ENCODE measurements around the gene SLC39A11. TPM values are rescaled to one million over a fixed set of nuclear protein-coding genes. Genes with fewer than 3 reads are reported as not detected.
"Not testable (repeated sequence)": the region's sequence is repeated elsewhere in the genome, so short reads cannot be mapped to it uniquely, and the experiment has no call there.

SLC39A11 gene
- total RNA-seq, 3 donors from 2014 or later = 16.7 to 23.3 (median 20.1) TPM

- Mint-ChIP-seq H3K36me3 (ENCODE audit: insufficient read depth) (peaks cover 1% of the 10 kb centered on the region), H3K4me1 (ENCODE audit: low read depth) (peaks cover 12% of the 10 kb centered on the region), H3K27me3 (ENCODE audit: low read depth) (no peaks in the 10 kb centered on the region), H3K9me3 (no peaks in the 10 kb centered on the region), H3K4me3 (no peak overlapping the region)
- DNase-seq (no peak), ATAC-seq (no peak)
These were observed 82.1 kb downstream of the SLC39A11 start for GRCh38 chr17:73010414-73010813.

- H3K4me3 Mint-ChIP-seq = no peak overlapping the region
- peaks cover 6% of the 10 kb centered on the region for H3K36me3 Mint-ChIP-seq (ENCODE audit: insufficient read depth)
- H3K9me3 Mint-ChIP-seq = no peaks in the 10 kb centered on the region
These were observed 85.1 kb downstream of the SLC39A11 start for GRCh38 chr17:73007407-73007806.

GRCh38 chr17:73005360-73005759 lies 87.1 kb downstream of the SLC39A11 start:
- Mint-ChIP-seq H3K4me1 (ENCODE audit: low read depth) (no peaks in the 10 kb centered on the region), H3K36me3 (ENCODE audit: insufficient read depth) (peaks cover 6% of the 10 kb centered on the region), H3K9me3 (no peaks in the 10 kb centered on the region), H3K4me3 (no peak overlapping the region), H3K27me3 (ENCODE audit: low read depth) (no peaks in the 10 kb centered on the region)
- ATAC-seq (no peak), DNase-seq (no peak)

More at GRCh38 chr17:73007407-73007806, 85.1 kb downstream of the SLC39A11 start:
- ATAC-seq = no peak
- Mint-ChIP-seq H3K27me3 (ENCODE audit: low read depth) (no peaks in the 10 kb centered on the region), H3K4me1 (ENCODE audit: low read depth) (peaks cover 12% of the 10 kb centered on the region)
- DNase-seq = no peak

DNA sequence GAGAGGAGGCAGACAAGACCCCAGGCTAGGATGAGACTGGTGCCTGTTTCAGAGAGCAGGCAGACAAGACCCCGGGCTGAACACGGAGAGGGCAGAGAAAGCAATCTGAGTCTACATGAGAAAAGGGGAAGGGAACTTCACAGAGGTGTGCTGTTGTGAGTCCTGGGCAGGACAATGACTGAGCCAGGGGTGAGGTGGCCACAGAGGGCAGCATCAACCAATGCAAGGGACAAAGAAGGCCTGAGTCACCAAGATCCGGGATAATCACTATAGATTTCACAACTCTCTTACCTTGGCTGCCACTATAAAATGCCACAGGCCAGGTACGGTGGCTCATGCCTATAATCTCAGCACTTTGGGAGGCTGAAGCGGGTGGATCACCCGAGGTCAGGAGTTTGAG lies 89.0 kb downstream of the SLC39A11 start:
- Mint-ChIP-seq H3K4me3 (no peak overlapping the region), H3K27me3 (ENCODE audit: low read depth) (no peaks in the 10 kb centered on the region), H3K9me3 (no peaks in the 10 kb centered on the region), H3K4me1 (ENCODE audit: low read depth) (no peaks in the 10 kb centered on the region), H3K36me3 (ENCODE audit: insufficient read depth) (peaks cover 6% of the 10 kb centered on the region)
- ATAC-seq (no peak), DNase-seq (no peak)

DNA sequence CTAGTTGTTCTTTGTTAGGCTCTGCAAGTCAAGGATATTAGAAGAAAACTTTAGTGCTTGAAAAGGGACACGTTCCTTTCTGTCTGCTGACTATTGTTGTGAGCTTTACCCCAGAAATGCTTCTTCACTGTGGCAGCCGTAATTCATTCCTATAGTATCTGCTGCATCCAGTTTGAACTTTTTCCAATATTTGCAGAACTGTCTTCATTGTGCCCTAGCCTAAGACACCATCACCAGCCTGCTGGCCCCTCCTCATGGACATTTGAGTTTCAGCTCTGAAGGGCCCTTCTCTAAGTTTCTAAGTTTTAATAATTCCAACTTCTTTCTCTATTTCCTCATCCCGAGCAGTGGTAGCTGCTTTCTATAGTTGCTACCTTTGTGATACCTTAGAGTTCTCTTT lies 91.7 kb downstream of the SLC39A11 start:
- no peak for ATAC-seq
- no peaks in the 10 kb centered on the region for H3K4me1 Mint-ChIP-seq (ENCODE audit: low read depth)
- no peak for DNase-seq
- no peak overlapping the region for H3K4me3 Mint-ChIP-seq
- no peaks in the 10 kb centered on the region for H3K27me3 Mint-ChIP-seq (ENCODE audit: low read depth)
- no peaks in the 10 kb centered on the region for H3K9me3 Mint-ChIP-seq
- H3K36me3 Mint-ChIP-seq (ENCODE audit: insufficient read depth) = peaks cover 16% of the 10 kb centered on the region

- DNase-seq; H3K4me1 Mint-ChIP-seq (ENCODE audit: low read depth); H3K4me3 Mint-ChIP-seq; ATAC-seq; H3K27me3 Mint-ChIP-seq (ENCODE audit: low read depth); H3K9me3 Mint-ChIP-seq: not testable (repeated sequence)
- peaks cover 18% of the 10 kb centered on the region for H3K36me3 Mint-ChIP-seq (ENCODE audit: insufficient read depth)
These were observed 93.0 kb downstream of the SLC39A11 start for GRCh38 chr17:72999474-72999873.

DNA sequence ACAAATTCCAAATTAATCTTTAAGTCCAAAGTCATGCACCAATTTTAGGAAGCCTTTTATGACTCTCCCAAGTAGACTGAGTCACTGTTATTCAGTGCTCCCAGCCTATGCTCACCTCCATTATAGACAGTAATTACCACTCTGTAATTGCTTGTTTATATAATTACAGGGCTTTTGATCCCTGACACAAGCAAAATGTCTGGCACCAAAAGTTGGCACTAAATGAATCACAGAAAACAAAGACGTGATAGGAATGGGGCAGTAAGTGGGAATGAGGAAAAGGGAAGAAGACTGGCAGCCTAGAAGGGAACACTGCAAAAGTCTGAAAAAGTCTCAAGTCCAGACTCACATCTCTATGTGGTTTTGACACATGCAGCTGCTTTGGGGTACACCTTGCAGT lies 94.1 kb downstream of the SLC39A11 start:
- Mint-ChIP-seq H3K4me3 (no peak overlapping the region), H3K4me1 (ENCODE audit: low read depth) (peaks cover 6% of the 10 kb centered on the region), H3K9me3 (no peaks in the 10 kb centered on the region), H3K36me3 (ENCODE audit: insufficient read depth) (peaks cover 17% of the 10 kb centered on the region), H3K27me3 (ENCODE audit: low read depth) (no peaks in the 10 kb centered on the region)
- DNase-seq = no peak
- no peak for ATAC-seq

DNA sequence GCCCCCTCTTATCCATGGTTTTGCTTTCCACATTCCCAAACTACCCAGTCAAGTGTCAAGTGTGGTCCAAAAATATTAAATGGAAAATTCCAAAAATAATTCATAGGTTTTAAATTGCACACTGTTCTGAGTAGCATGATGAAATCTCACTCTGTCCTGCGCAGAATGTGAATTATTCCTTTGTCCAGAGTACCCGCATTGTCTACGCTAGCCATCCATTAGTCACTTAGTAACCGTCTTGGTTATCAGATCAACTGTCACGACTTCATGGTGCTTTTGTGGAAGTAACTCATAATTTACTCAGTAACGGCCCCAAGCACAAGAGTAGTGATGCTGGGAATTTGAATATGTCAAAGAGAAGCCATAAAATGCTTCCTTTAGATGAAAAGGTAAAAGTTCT lies 94.9 kb downstream of the SLC39A11 start:
- no peaks in the 10 kb centered on the region for H3K27me3 Mint-ChIP-seq (ENCODE audit: low read depth)
- no peak overlapping the region for H3K4me3 Mint-ChIP-seq
- H3K4me1 Mint-ChIP-seq (ENCODE audit: low read depth) = peaks cover 14% of the 10 kb centered on the region
- no peaks in the 10 kb centered on the region for H3K9me3 Mint-ChIP-seq
- no peak for ATAC-seq
- H3K36me3 Mint-ChIP-seq (ENCODE audit: insufficient read depth) = peaks cover 13% of the 10 kb centered on the region
- no peak for DNase-seq

DNA sequence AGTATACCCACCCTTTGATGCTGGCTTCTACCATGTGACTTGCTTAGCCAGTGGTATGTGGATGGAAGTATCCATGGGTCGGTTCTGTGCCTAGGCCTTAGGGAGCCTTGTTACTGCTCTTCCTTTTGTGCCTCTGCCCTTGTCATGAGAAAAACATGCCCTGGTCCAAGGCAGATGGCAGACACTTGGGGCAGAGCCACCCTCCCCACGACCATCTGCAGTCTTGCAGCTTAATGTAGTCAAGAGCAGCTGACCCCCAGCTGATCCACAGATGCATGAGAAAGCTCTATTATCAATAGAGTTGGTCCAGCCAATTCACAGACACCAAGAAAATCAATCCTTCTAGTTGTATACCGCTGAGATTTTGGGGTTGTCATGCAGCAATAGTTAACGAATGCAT lies 95.7 kb downstream of the SLC39A11 start:
- no peak for ATAC-seq
- Mint-ChIP-seq H3K4me1 (ENCODE audit: low read depth) (peaks cover 17% of the 10 kb centered on the region), H3K4me3 (no peak overlapping the region), H3K36me3 (ENCODE audit: insufficient read depth) (peaks cover 13% of the 10 kb centered on the region), H3K27me3 (ENCODE audit: low read depth) (no peaks in the 10 kb centered on the region), H3K9me3 (no peaks in the 10 kb centered on the region)
- DNase-seq = no peak

- no peak overlapping the region for H3K4me3 Mint-ChIP-seq
- H3K9me3 Mint-ChIP-seq = no peaks in the 10 kb centered on the region
- DNase-seq (no peak), ATAC-seq (no peak)
- no peaks in the 10 kb centered on the region for H3K27me3 Mint-ChIP-seq (ENCODE audit: low read depth)
- peaks cover 17% of the 10 kb centered on the region for H3K4me1 Mint-ChIP-seq (ENCODE audit: low read depth)
- H3K36me3 Mint-ChIP-seq (ENCODE audit: insufficient read depth) = peaks cover 13% of the 10 kb centered on the region
These were observed 97.4 kb downstream of the SLC39A11 start for GRCh38 chr17:72995008-72995656.

DNA sequence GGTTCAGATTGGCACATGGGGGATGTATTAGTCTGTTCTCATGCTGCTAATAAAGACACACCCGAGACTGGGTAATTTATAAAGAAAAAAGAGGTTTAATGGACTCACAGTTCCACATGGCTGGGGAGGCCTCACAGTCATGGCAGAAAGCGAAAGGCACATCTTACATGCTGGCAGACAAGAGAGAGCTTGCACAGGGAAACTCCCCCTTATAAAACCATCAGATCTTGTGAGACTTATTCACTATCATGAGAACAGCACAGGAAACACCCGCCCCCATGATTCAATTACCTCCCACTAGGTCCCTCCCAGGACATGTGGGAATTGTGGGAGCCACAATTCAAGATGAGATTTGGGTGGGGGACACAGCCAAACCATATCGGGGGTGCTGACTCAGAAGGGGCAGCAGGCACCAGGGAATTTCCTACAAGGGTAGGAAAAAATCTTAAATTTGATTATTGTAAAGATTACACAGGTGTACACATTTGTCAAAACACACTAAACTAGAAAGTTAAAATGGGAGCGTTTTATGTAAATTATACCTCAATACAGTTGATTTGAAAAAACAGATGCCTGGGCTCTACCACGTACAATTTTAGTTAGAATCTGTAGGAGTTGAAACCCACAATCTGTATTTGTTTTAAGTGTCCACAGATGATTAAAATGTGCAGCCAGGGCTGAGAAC lies 99.6 kb downstream of the SLC39A11 start:
- H3K4me3 Mint-ChIP-seq; H3K27me3 Mint-ChIP-seq (ENCODE audit: low read depth); H3K9me3 Mint-ChIP-seq; DNase-seq: not testable (repeated sequence)
- ATAC-seq = peak; percentile 76 to 82
- H3K4me1 Mint-ChIP-seq (ENCODE audit: low read depth) = peaks cover 17% of the 10 kb centered on the region
- H3K36me3 Mint-ChIP-seq (ENCODE audit: insufficient read depth) = peaks cover 13% of the 10 kb centered on the region

- Mint-ChIP-seq H3K4me3 (no peak overlapping the region), H3K9me3 (no peaks in the 10 kb centered on the region), H3K4me1 (ENCODE audit: low read depth) (peaks cover 17% of the 10 kb centered on the region), H3K36me3 (ENCODE audit: insufficient read depth) (peaks cover 7% of the 10 kb centered on the region), H3K27me3 (ENCODE audit: low read depth) (no peaks in the 10 kb centered on the region)
- no peak for ATAC-seq
- DNase-seq = no peak
These were observed 100.8 kb downstream of the SLC39A11 start for GRCh38 chr17:72991651-72992050.

- H3K27me3 Mint-ChIP-seq (ENCODE audit: low read depth) = no peaks in the 10 kb centered on the region
- H3K9me3 Mint-ChIP-seq = no peaks in the 10 kb centered on the region
- no peak overlapping the region for H3K4me3 Mint-ChIP-seq
- H3K4me1 Mint-ChIP-seq (ENCODE audit: low read depth) = peaks cover 19% of the 10 kb centered on the region
- ATAC-seq (no peak), DNase-seq (no peak)
- peaks cover 2% of the 10 kb centered on the region for H3K36me3 Mint-ChIP-seq (ENCODE audit: insufficient read depth)
These were observed 103.3 kb downstream of the SLC39A11 start for GRCh38 chr17:72989074-72989610.

- peaks cover 13% of the 10 kb centered on the region for H3K4me1 Mint-ChIP-seq (ENCODE audit: low read depth)
- H3K36me3 Mint-ChIP-seq (ENCODE audit: insufficient read depth) = peaks cover 2% of the 10 kb centered on the region
- H3K4me3 Mint-ChIP-seq = no peak overlapping the region
- ATAC-seq (no peak), DNase-seq (no peak)
- no peaks in the 10 kb centered on the region for H3K9me3 Mint-ChIP-seq
- no peaks in the 10 kb centered on the region for H3K27me3 Mint-ChIP-seq (ENCODE audit: low read depth)
These were observed 104.0 kb downstream of the SLC39A11 start for GRCh38 chr17:72988451-72988850.

- Mint-ChIP-seq H3K4me1 (ENCODE audit: low read depth) (peaks cover 1% of the 10 kb centered on the region), H3K36me3 (ENCODE audit: insufficient read depth) (peaks cover 2% of the 10 kb centered on the region), H3K9me3 (no peaks in the 10 kb centered on the region), H3K4me3 (no peak overlapping the region), H3K27me3 (ENCODE audit: low read depth) (no peaks in the 10 kb centered on the region)
- DNase-seq = no peak
- ATAC-seq = no peak
These were observed 105.3 kb downstream of the SLC39A11 start for GRCh38 chr17:72987166-72987565.
